Stomach (tissue), 9 donors: ENCODE measurements around the gene TCL1A. TPM values are rescaled to one million over a fixed set of nuclear protein-coding genes. Genes with fewer than 3 reads are reported as not detected.

Experiments
- DNase-seq, 2 donors: peaks; one replicate each; pipeline versions ENCODE4 v3.0.0 to v3.0.0-alpha.2; 2013 to 2019
- H3K27ac ChIP-seq, 5 donors: fragments of 200-600 bp in 4 of 5; sonication (generic) in 4 of 5; one replicate each; pipeline ENCODE4 v1.5.1; 2013 to 2019; ENCODE audit warnings: mild to moderate bottlenecking in 1 of 5, moderate library complexity in 1 of 5
- H3K27me3 ChIP-seq, 3 donors: fragments of 200-600 bp; sonication (generic); one replicate each; pipeline ENCODE4 v1.5.1; 2017 to 2019; ENCODE audit warnings: mixed run types in 1 of 3
- H3K36me3 ChIP-seq, 4 donors: fragments of 200-600 bp; sonication (generic); 1 replicate in 3 of 4; 2 replicates in 1 of 4; pipeline ENCODE4 v1.5.1; 2016 to 2019
- H3K4me1 ChIP-seq, 4 donors: fragments of 200-600 bp; sonication (generic); one replicate each; pipeline ENCODE4 v1.5.1; 2016 to 2019
- H3K4me3 ChIP-seq, 4 donors: fragments of 200-600 bp; sonication (generic) in 3 of 4; one replicate each; pipeline ENCODE4 v1.5.1; 2016 to 2019; ENCODE audit warnings: mild to moderate bottlenecking in 1 of 4
- H3K9me3 ChIP-seq, 4 donors: fragments of 200-600 bp; sonication (generic); one replicate each; pipeline ENCODE4 v1.5.1; 2016 to 2019
- EP300 ChIP-seq: sonication (generic); formaldehyde crosslinking; IDR thresholded peaks from one replicate; pipeline ENCODE4 v1.6.1; 2017; ENCODE audit warnings: antibody characterized with exemption
- POLR2A ChIP-seq, 4 donors: fragments of 450-650 bp; IDR thresholded peaks; one replicate each; pipeline ENCODE4 v1.6.1; 2016; ENCODE audit warnings: antibody characterized with exemption in 4 of 4, control low read depth in 2 of 4, mild to moderate bottlenecking in 1 of 4, moderate library complexity in 1 of 4
- POLR2AphosphoS5 ChIP-seq, 3 donors: sonication (generic); formaldehyde crosslinking; IDR thresholded peaks; one replicate each; pipeline ENCODE4 v1.6.1; 2016; ENCODE audit warnings: antibody characterized with exemption in 3 of 3
- WGBS, 5 donors: extraction: QIAGEN DNeasy Blood & Tissue Kit in 3 of 5; methylation state at CpG; one replicate each; pipeline versions ENCODE4 v1.1.5 to v1.1.7; 2013 to 2018; 5-methylcytosine and 5-hydroxymethylcytosine counted together
- intact Hi-C: fragments of 100-400 bp; cut with DNase I; formaldehyde crosslinking; loops from one replicate; pipeline ENCODE4 v1.15.1; 2023; ENCODE audit warnings: low total_unique reads
- polyA plus RNA-seq, 3 donors: library from polyadenylated mRNA; stranded (reverse); fragments of 200-250 nt; gene quantifications; one replicate each; pipeline ENCODE4 v1.2.3, GENCODE V29; 2013
- total RNA-seq, 5 donors: library from RNA; depleted of rRNA; stranded (reverse); fragments of >200 nt; gene quantifications; one replicate each; pipeline versions ENCODE4 v1.1.0 to v1.2.3, GENCODE V29; 2014 to 2016
- TF ChIP-seq, protein P1 (sequence below), 7 experiments: fragments of 450-650 bp in 4 of 7; fragments of 200-600 bp in 3 of 7; sonication (generic) in 3 of 7; IDR thresholded peaks; one replicate each; pipeline ENCODE4 v1.5.1; 2016 to 2019; ENCODE audit warnings: antibody characterized with exemption in 7 of 7, control low read depth in 2 of 7, mild to moderate bottlenecking in 1 of 7
- donor health status: healthy with polysubstance abuse.
- donor health status: Bipolar disorder and iron deficiency.
- donor health status: healthy.

The TCL1A gene
- total and polyA plus RNA-seq, 8 donors: 3.9 to 6.5 TPM; not detected in 6

GRCh38 chr14:95690815-95691214 lies 23.1 kb downstream of the TCL1A start:
- no peak overlapping the region for H3K4me3 ChIP-seq
- no peak for DNase-seq
- H3K27me3 ChIP-seq: peaks cover 0 to 59% (median 5%) of the 10 kb centered on the region in 3 donors
- TF ChIP-seq EP300 (no peak), POLR2A (IDR thresholded peaks at IDR 0.05) (no peak), POLR2AphosphoS5 (IDR thresholded peaks at IDR 0.05) (no peak)
- TF ChIP-seq, protein P1, sequence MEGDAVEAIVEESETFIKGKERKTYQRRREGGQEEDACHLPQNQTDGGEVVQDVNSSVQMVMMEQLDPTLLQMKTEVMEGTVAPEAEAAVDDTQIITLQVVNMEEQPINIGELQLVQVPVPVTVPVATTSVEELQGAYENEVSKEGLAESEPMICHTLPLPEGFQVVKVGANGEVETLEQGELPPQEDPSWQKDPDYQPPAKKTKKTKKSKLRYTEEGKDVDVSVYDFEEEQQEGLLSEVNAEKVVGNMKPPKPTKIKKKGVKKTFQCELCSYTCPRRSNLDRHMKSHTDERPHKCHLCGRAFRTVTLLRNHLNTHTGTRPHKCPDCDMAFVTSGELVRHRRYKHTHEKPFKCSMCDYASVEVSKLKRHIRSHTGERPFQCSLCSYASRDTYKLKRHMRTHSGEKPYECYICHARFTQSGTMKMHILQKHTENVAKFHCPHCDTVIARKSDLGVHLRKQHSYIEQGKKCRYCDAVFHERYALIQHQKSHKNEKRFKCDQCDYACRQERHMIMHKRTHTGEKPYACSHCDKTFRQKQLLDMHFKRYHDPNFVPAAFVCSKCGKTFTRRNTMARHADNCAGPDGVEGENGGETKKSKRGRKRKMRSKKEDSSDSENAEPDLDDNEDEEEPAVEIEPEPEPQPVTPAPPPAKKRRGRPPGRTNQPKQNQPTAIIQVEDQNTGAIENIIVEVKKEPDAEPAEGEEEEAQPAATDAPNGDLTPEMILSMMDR (IDR thresholded peaks at IDR 0.05): no peak
- intact Hi-C loops: no loop called here
- H3K9me3 ChIP-seq: no peaks in the 10 kb centered on the region
- no peaks in the 10 kb centered on the region for H3K4me1 ChIP-seq
- no peaks in the 10 kb centered on the region for H3K36me3 ChIP-seq
- H3K27ac ChIP-seq: no peak overlapping the region
- WGBS, 5 donors: 78 to 93% (median 91%) methylated on average over 6 to 10 of the region's 10 CpGs

DNA sequence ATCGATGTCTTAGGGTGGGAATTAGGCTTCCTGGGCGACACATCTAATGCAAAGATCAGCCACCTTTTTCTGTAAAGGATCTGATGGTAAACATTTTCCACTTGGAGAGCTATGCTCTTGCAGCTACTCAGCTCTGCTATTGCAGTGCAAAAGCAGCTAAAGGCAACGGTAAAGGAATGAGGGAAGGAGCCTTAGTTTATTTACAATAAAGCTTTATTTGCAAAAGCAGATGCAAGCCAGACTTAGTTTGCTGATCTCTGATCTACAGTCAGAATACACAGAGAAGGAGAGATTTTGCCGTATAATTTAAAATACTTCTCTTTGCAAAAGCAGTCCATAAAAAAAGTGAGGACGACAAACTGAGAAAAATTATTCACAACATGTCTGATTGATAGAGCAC lies 24.5 kb downstream of the TCL1A start:
- H3K9me3 ChIP-seq: no peaks in the 10 kb centered on the region
- H3K4me3 ChIP-seq: no peak overlapping the region
- intact Hi-C loops: loop anchor here (10.0 kb wide), 1 partner anchor 75 kb away; no protein-coding TSS in a partner anchor
- WGBS, 5 donors: 26 to 34% (median 30%) methylated on average over 5 of the region's 5 CpGs
- no peak overlapping the region for H3K27ac ChIP-seq
- no peak for DNase-seq
- no peaks in the 10 kb centered on the region for H3K4me1 ChIP-seq
- H3K36me3 ChIP-seq: no peaks in the 10 kb centered on the region
- peaks cover 0 to 66% (median 5%) of the 10 kb centered on the region in 3 donors for H3K27me3 ChIP-seq
- TF ChIP-seq EP300 (no peak), POLR2AphosphoS5 (IDR thresholded peaks at IDR 0.05) (no peak), POLR2A (IDR thresholded peaks at IDR 0.05) (no peak)
- TF ChIP-seq, protein P1 (IDR thresholded peaks at IDR 0.05): no peak

- no peaks in the 10 kb centered on the region for H3K36me3 ChIP-seq
- no peaks in the 10 kb centered on the region for H3K9me3 ChIP-seq
- WGBS, 5 donors: 29 to 63% (median 50%) methylated on average over 2 of the region's 2 CpGs
- H3K4me1 ChIP-seq: no peaks in the 10 kb centered on the region
- peaks cover 0 to 45% (median 0%) of the 10 kb centered on the region in 3 donors for H3K27me3 ChIP-seq
- H3K4me3 ChIP-seq: no peak overlapping the region
- TF ChIP-seq POLR2A (IDR thresholded peaks at IDR 0.05) (no peak), EP300 (no peak), POLR2AphosphoS5 (IDR thresholded peaks at IDR 0.05) (no peak)
- TF ChIP-seq, protein P1 (IDR thresholded peaks at IDR 0.05): no peak
- intact Hi-C loops: loop anchor here (10.0 kb wide), 1 partner anchor 72 kb away; no protein-coding TSS in a partner anchor
- no peak for DNase-seq
- no peak overlapping the region for H3K27ac ChIP-seq
Measured at GRCh38 chr14:95686935-95687334, 27.0 kb downstream of the TCL1A start.

- no peaks in the 10 kb centered on the region for H3K4me1 ChIP-seq
- peaks cover 0 to 41% (median 0%) of the 10 kb centered on the region in 3 donors for H3K27me3 ChIP-seq
- no peak for DNase-seq
- no peak within 1 kb of the TSS for H3K27ac ChIP-seq
- TF ChIP-seq, protein P1 (IDR thresholded peaks at IDR 0.05): no peak
- TF ChIP-seq POLR2AphosphoS5 (IDR thresholded peaks at IDR 0.05) (no peak), POLR2A (IDR thresholded peaks at IDR 0.05) (no peak)
- intact Hi-C loops: loop anchor here (10.0 kb wide), 1 partner anchor 71 kb away; no protein-coding TSS in a partner anchor
- H3K36me3 ChIP-seq: no peaks in the 10 kb centered on the region
- no peaks in the 10 kb centered on the region for H3K9me3 ChIP-seq
- whole genome bisulfite sequencing, 5 donors: 80 to 91% (median 87%) methylated on average over 21 to 33 of the region's 38 CpGs
- H3K4me3 ChIP-seq: no peak within 1 kb of the TSS
Measured at GRCh38 chr14:95685978-95686922, 27.7 kb downstream of the TCL1A start, which contains the start of gene TCL1B. TCL1B (plus strand) TSS chr14:95686426; CDS start chr14:95686468, 42 bp downstream.
